Cardiac ventricle fibroblast (primary cell): ENCODE measurements around the gene RPH3AL. TPM values are rescaled to one million over a fixed set of nuclear protein-coding genes. Genes with fewer than 3 reads are reported as not detected.

Source experiments
- total RNA-seq: library from RNA; depleted of rRNA; stranded (reverse); fragments of >200 nt; gene quantifications from 2 replicates; pipeline ENCODE4 v1.2.3, GENCODE V29; 2015

The RPH3AL gene
- total RNA-seq = 2.1 and 4.9 TPM in 2 replicates

DNA sequence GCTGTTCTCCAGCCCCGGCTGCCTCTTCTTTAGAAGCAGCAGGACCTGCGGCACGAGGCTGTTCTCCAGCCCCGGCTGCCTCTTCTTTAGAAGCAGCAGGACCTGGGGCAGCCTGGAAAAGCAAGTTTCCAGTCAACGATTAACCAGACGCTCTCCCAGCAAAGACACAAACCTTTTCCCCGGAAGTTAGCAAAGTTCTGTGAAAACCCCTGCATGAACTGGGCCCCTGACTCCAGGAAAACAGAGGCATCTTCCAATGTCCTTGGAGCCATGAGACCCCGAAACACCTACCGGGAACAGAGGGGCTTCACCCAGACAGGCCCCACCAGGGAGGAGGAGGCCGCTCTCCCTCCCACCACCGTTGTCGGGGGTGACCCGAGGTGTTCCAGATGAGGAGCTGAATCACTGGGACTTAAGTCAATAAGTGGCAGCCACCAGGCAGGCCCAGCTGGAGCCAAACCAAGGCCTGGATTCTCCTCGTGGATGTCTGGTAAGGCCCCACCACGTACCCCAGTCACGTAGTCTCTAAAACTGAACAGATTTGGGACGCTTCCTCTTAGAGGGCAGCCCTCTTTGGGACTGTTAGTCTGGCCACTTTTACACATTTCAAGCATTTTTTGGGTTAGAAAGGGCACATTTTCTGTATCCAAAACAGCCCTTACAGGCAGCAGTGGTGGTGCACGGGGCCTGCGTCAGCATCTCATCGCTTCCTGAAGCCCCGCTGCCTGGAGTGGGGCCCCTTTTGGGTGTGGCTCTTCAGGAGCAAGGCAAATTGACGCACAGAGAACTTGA is at the start of gene RPH3AL:
Gene RPH3AL, minus strand, starts transcription at position 387 of the 792 bp plus-strand sequence. CDS start 25,264 bp downstream, outside the sequence.

GRCh38 chr17:181245-182049 is 171.2 kb downstream of the RPH3AL start, which contains the start of gene DOC2B:
Gene DOC2B, minus strand, starts transcription at chr17:181650. Its CDS starts 171 bp downstream, at chr17:181479.

Other genes with a start within 250 kb of the RPH3AL start
- gene SCGB1C2, start 215.2 kb downstream of the RPH3AL start, total RNA-seq = not detected in 2 replicates
- gene DOC2B, start 171.2 kb downstream of the RPH3AL start, total RNA-seq = 0.05 and 0.12 TPM in 2 replicates
- 6.8 and 9.7 TPM in 2 replicates for gene RFLNB, start 93.1 kb upstream of the RPH3AL start, total RNA-seq